GM18517 (cell line): Measurements from ENCODE around the gene LMF1.
A peak's percentile ranks its signal among the peaks of the same experiment; 100 is the strongest.

Experiments
- ATAC-seq: cut with Tn5 transposase; IDR thresholded peaks from one replicate; pipeline ENCODE4 v1.9.1; 2021; ENCODE audit warnings: mild to moderate bottlenecking, moderate library complexity; ENCODE audit not compliant: unreplicated experiment

The LMF1 gene

GRCh38 chr16:970766-971581 is at the start of gene LMF1:
TSS of gene LMF1 (minus strand) at chr16:970984. CDS start at chr16:970980, 4 bp downstream.
- peak; percentile 75 for ATAC-seq

GRCh38 chr16:1020091-1020399 is 49.3 kb upstream of the LMF1 start:
- no peak for ATAC-seq

GRCh38 chr16:1019231-1020090 is 48.7 kb upstream of the LMF1 start:
- ATAC-seq, result no peak

GRCh38 chr16:1018447-1019198 is 47.8 kb upstream of the LMF1 start:
- ATAC-seq, result no peak

GRCh38 chr16:1014771-1015495 is 44.1 kb upstream of the LMF1 start:
- ATAC-seq, result no peak

GRCh38 chr16:1014221-1014620 is 43.4 kb upstream of the LMF1 start:
- no peak for ATAC-seq

GRCh38 chr16:1013593-1013900 is 42.8 kb upstream of the LMF1 start:
- no peak for ATAC-seq

GRCh38 chr16:1012722-1013592 is 42.2 kb upstream of the LMF1 start:
- no peak for ATAC-seq

- no peak for ATAC-seq
Measured at GRCh38 chr16:1012135-1012534, 41.4 kb upstream of the LMF1 start.

GRCh38 chr16:1011316-1012082 is 40.7 kb upstream of the LMF1 start:
- no peak for ATAC-seq

GRCh38 chr16:1010815-1011214 is 40.0 kb upstream of the LMF1 start:
- ATAC-seq, result no peak

GRCh38 chr16:1010251-1010650 is 39.5 kb upstream of the LMF1 start:
- no peak for ATAC-seq

GRCh38 chr16:1009358-1010150 is 38.8 kb upstream of the LMF1 start:
- no peak for ATAC-seq

GRCh38 chr16:1008085-1008484 is 37.3 kb upstream of the LMF1 start:
- no peak for ATAC-seq

GRCh38 chr16:1007284-1007850 is 36.6 kb upstream of the LMF1 start:
- ATAC-seq, result no peak

- ATAC-seq, result no peak
Measured at GRCh38 chr16:1006781-1007180, 36.0 kb upstream of the LMF1 start.

- ATAC-seq, result no peak
Measured at GRCh38 chr16:1005286-1005685, 34.5 kb upstream of the LMF1 start.
